ENCODE data around the gene WWTR1. TPM values are rescaled to one million over a fixed set of nuclear protein-coding genes. Genes with fewer than 3 reads are reported as not detected.

Gene WWTR1
- polyA plus RNA-seq, 3 donors from 2014 or later = not detected

GRCh38 chr3:149571381-149571780 lies 86.4 kb downstream of the WWTR1 start:
- DNase-seq = no peak
- peaks cover 0 to 2% (median 0%) of the 10 kb centered on the region in 3 donors for H3K27me3 Mint-ChIP-seq (ENCODE audit: low read depth in 3 of 3)
- H3K4me3 Mint-ChIP-seq = no peak overlapping the region
- H3K9me3 Mint-ChIP-seq = no peaks in the 10 kb centered on the region
- no peaks in the 10 kb centered on the region for H3K36me3 Mint-ChIP-seq
- H3K27ac Mint-ChIP-seq = no peak overlapping the region
- H3K4me1 Mint-ChIP-seq = no peaks in the 10 kb centered on the region

DNA sequence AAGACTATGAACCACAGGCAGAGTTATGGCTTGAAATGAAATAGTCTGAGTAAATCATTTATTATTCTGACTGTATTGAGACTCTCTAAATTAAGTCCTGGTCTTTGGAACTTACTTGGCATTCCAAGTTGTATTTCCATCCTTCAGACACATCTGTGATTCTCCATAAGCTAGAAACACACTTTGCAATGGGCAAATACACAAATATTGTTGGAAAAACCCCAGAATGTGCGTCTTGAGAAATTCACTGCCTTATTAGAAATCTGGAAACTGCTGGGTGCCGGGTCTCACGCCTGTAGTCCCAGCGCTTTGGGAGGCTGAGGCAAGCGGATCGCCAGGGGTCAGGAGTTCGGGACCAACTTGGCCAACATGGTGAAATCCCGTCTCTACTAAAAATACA lies 87.8 kb downstream of the WWTR1 start:
- Mint-ChIP-seq H3K9me3 (no peaks in the 10 kb centered on the region), H3K4me3 (no peak overlapping the region), H3K36me3 (no peaks in the 10 kb centered on the region), H3K27ac (no peak overlapping the region), H3K27me3 (ENCODE audit: low read depth in 3 of 3) (peaks cover 0 to 2% (median 0%) of the 10 kb centered on the region in 3 donors), H3K4me1 (no peaks in the 10 kb centered on the region)
- no peak for DNase-seq

- no peaks in the 10 kb centered on the region for H3K36me3 Mint-ChIP-seq
- H3K27ac Mint-ChIP-seq = no peak overlapping the region
- H3K4me3 Mint-ChIP-seq = no peak overlapping the region
- no peaks in the 10 kb centered on the region for H3K4me1 Mint-ChIP-seq
- DNase-seq = no peak
- peaks cover 0 to 2% (median 0%) of the 10 kb centered on the region in 3 donors for H3K27me3 Mint-ChIP-seq (ENCODE audit: low read depth in 3 of 3)
- no peaks in the 10 kb centered on the region for H3K9me3 Mint-ChIP-seq
Observed at GRCh38 chr3:149567381-149567780, 90.4 kb downstream of the WWTR1 start.

GRCh38 chr3:149566292-149566975 lies 91.4 kb downstream of the WWTR1 start:
- H3K9me3 Mint-ChIP-seq = no peaks in the 10 kb centered on the region

GRCh38 chr3:149564079-149564478 lies 93.7 kb downstream of the WWTR1 start:
- Mint-ChIP-seq H3K36me3 (no peaks in the 10 kb centered on the region), H3K27ac (no peak overlapping the region), H3K4me1 (no peaks in the 10 kb centered on the region), H3K4me3 (no peak overlapping the region), H3K9me3 (no peaks in the 10 kb centered on the region), H3K27me3 (ENCODE audit: low read depth in 3 of 3) (peaks cover 0 to 7% (median 4%) of the 10 kb centered on the region in 3 donors)
- DNase-seq = no peak

More at GRCh38 chr3:149566292-149566975, 91.4 kb downstream of the WWTR1 start:
- Mint-ChIP-seq H3K4me3 (no peak overlapping the region), H3K27me3 (ENCODE audit: low read depth in 3 of 3) (peaks cover 0 to 2% (median 0%) of the 10 kb centered on the region in 3 donors), H3K36me3 (no peaks in the 10 kb centered on the region), H3K27ac (no peak overlapping the region), H3K4me1 (no peaks in the 10 kb centered on the region)
- DNase-seq = no peak

DNA sequence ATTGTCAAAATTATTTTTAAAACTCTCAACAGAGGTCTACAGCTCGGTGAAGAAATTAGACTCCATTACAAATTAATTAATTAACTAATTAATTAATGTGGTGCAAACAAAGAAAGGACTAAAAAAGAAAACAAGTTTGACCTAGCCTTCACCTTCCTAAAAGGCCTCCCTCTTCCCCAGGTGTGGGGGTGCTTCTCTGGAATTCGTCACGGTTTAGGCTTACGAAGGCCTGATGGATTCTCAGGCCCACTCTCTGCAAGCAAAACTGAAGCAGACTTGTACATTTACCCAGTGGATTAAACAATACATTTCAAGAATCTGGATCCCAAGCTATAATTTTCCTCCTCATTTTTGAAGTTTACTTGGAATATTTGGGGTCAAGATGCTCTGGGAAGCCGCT lies 94.7 kb downstream of the WWTR1 start:
- Mint-ChIP-seq H3K27ac (no peak overlapping the region), H3K36me3 (no peaks in the 10 kb centered on the region), H3K4me3 (no peak overlapping the region), H3K27me3 (ENCODE audit: low read depth in 3 of 3) (peaks cover 0 to 7% (median 4%) of the 10 kb centered on the region in 3 donors), H3K4me1 (no peaks in the 10 kb centered on the region), H3K9me3 (no peaks in the 10 kb centered on the region)
- DNase-seq = no peak

- peaks cover 0 to 7% (median 4%) of the 10 kb centered on the region in 3 donors for H3K27me3 Mint-ChIP-seq (ENCODE audit: low read depth in 3 of 3)
- no peak for DNase-seq
- H3K4me3 Mint-ChIP-seq = no peak overlapping the region
- H3K9me3 Mint-ChIP-seq = no peaks in the 10 kb centered on the region
- H3K4me1 Mint-ChIP-seq = no peaks in the 10 kb centered on the region
- no peak overlapping the region for H3K27ac Mint-ChIP-seq
- no peaks in the 10 kb centered on the region for H3K36me3 Mint-ChIP-seq
Observed at GRCh38 chr3:149560617-149561016, 97.2 kb downstream of the WWTR1 start.

GRCh38 chr3:149560001-149560400 lies 97.8 kb downstream of the WWTR1 start:
- H3K4me1 Mint-ChIP-seq = no peaks in the 10 kb centered on the region
- no peak for DNase-seq
- peaks cover 0 to 7% (median 4%) of the 10 kb centered on the region in 3 donors for H3K27me3 Mint-ChIP-seq (ENCODE audit: low read depth in 3 of 3)
- H3K9me3 Mint-ChIP-seq = no peaks in the 10 kb centered on the region
- no peak overlapping the region for H3K27ac Mint-ChIP-seq
- no peaks in the 10 kb centered on the region for H3K36me3 Mint-ChIP-seq
- H3K4me3 Mint-ChIP-seq = no peak overlapping the region

DNA sequence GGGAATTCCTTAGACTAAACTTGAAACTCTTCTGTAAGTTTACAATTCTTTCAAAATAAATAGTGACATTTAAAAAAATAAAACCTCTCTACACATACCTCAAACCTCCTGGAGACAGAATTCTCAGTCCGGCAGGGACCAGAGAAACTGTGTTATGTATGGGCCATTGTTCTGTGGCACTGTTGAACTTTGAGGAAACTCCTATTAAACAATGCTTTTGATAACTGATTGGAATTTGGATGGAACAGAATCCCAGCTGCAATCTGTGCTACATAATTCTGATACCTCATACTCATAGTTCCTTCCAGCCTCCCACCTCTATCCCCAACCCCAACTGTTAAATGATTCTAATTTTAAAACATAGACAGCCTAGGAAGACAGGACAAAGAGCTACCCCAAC lies 98.3 kb downstream of the WWTR1 start:
- Mint-ChIP-seq H3K9me3 (no peaks in the 10 kb centered on the region), H3K4me3 (no peak overlapping the region), H3K27me3 (ENCODE audit: low read depth in 3 of 3) (peaks cover 0 to 7% (median 4%) of the 10 kb centered on the region in 3 donors), H3K27ac (no peak overlapping the region), H3K36me3 (no peaks in the 10 kb centered on the region), H3K4me1 (no peaks in the 10 kb centered on the region)
- DNase-seq = no peak

DNA sequence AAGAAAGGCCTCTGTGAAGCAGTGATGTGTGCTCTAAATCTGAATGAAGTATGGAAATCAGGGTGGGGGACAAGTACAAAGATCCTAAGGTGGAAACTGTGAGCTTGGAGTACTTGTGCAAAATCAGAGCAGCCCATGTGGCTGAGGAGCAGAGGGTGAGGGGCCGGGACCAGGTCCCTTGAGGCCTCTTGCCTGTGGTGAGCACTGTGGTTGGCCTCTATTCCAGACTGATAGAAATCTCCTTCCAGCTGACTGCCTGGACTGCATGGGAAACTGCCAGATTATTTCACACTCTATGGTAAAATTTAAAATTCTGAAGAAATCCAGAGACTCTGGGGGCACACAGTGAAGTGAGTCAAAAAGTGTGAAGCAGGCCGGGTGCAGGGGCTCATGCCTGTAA lies 101.9 kb downstream of the WWTR1 start:
- no peaks in the 10 kb centered on the region for H3K9me3 Mint-ChIP-seq
- no peak for DNase-seq
- H3K27me3 Mint-ChIP-seq (ENCODE audit: low read depth in 3 of 3) = peaks cover 0 to 7% (median 7%) of the 10 kb centered on the region in 3 donors
- no peaks in the 10 kb centered on the region for H3K36me3 Mint-ChIP-seq
- no peaks in the 10 kb centered on the region for H3K4me1 Mint-ChIP-seq
- H3K4me3 Mint-ChIP-seq = no peak overlapping the region
- no peak overlapping the region for H3K27ac Mint-ChIP-seq

GRCh38 chr3:149554826-149555225 lies 103.0 kb downstream of the WWTR1 start:
- Mint-ChIP-seq H3K27ac (no peak overlapping the region), H3K36me3 (no peaks in the 10 kb centered on the region), H3K4me1 (no peaks in the 10 kb centered on the region), H3K9me3 (no peaks in the 10 kb centered on the region), H3K4me3 (no peak overlapping the region), H3K27me3 (ENCODE audit: low read depth in 3 of 3) (peaks cover 0 to 6% (median 3%) of the 10 kb centered on the region in 3 donors)
- no peak for DNase-seq

DNA sequence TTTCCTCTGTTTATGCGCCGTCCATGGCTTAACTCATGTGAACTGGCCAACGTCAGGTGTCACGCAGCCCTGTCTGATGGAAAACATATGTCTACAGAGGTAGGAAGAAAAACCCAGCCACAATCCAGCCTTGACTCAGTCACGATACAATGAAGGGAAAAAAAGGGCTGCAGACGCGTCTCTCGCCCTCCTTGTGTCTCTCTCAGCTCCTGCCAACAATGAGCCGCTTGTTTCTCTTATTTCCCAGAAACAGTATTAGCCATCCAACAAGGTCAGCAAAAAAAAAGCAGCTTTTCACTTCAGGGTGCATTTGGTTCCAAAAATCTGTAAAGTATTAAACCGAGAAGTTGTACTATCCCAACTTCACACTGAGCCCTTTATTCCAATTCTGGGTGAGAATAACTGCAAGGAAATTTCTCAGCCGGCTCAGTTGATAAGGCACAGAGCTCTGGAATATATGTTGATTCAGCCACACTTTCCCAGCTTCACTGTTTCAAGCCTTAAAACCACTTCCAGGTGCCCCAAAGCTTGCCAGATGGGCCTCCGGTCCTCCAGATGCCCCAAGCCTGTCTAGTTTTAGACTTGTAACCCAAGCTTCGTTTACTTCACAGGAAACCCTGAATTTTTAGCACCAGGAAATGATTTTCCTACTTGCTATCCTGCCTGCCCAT lies 103.9 kb downstream of the WWTR1 start:
- Mint-ChIP-seq H3K36me3 (no peaks in the 10 kb centered on the region), H3K9me3 (no peaks in the 10 kb centered on the region), H3K27me3 (ENCODE audit: low read depth in 3 of 3) (peaks cover 0 to 3% (median 0%) of the 10 kb centered on the region in 3 donors), H3K27ac (no peak overlapping the region), H3K4me3 (no peak overlapping the region), H3K4me1 (no peaks in the 10 kb centered on the region)
- DNase-seq = no peak

DNA sequence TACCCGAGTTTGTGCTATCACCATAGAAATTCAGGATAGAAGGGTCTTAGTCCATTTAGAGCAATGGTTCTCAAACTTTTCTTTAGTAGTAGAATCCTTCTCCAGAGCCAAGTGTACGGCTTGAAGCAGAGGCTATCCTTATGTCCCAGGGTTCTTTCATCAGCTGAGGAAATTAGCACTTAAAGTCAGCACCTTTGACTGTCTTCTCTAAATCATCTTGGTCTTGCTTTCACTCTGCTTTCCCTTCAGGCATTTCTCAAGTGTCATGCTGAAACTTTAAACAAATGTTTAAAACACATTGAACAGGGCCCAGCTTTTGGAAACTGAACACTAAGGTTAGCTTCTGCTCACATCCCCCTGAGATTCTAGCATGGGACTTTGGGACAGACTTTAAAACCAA lies 105.1 kb downstream of the WWTR1 start:
- no peak overlapping the region for H3K27ac Mint-ChIP-seq
- H3K36me3 Mint-ChIP-seq = no peaks in the 10 kb centered on the region
- no peak overlapping the region for H3K4me3 Mint-ChIP-seq

GRCh38 chr3:149551500-149551899 lies 106.3 kb downstream of the WWTR1 start:
- H3K27me3 Mint-ChIP-seq (ENCODE audit: low read depth in 3 of 3) = peaks cover 0 to 3% (median 0%) of the 10 kb centered on the region in 3 donors
- no peaks in the 10 kb centered on the region for H3K9me3 Mint-ChIP-seq
- no peaks in the 10 kb centered on the region for H3K4me1 Mint-ChIP-seq
- DNase-seq = no peak
- no peak overlapping the region for H3K27ac Mint-ChIP-seq
- no peak overlapping the region for H3K4me3 Mint-ChIP-seq
- no peaks in the 10 kb centered on the region for H3K36me3 Mint-ChIP-seq

More for the DNA sequence above, 105.1 kb downstream of the WWTR1 start:
- DNase-seq = no peak
- Mint-ChIP-seq H3K9me3 (no peaks in the 10 kb centered on the region), H3K27me3 (ENCODE audit: low read depth in 3 of 3) (peaks cover 0 to 3% (median 0%) of the 10 kb centered on the region in 3 donors), H3K4me1 (no peaks in the 10 kb centered on the region)

Measured in immature natural killer cell (primary cell).